Stimulated activated effector memory CD8-positive, alpha-beta T cell treated with anti-CD3 and anti-CD28 coated beads, Interleukin-12 subunit alpha, Interleukin-12 subunit beta, amount 100 ng/mL, for 72 hours (primary cell): Measurements from ENCODE around the gene RHBDF2.

ENCODE experiments used
- ATAC-seq: fragments of 150-1000 bp; cut with Tn5 transposase; 2 replicates; pipeline ENCODE4 v1.10.0; 2021
- DNase-seq, 2 donors: peaks; one replicate each; pipeline ENCODE4 v3.0.0; 2021 to 2022; ENCODE audit warnings: low spot score in 2 of 2
- H3K27ac Mint-ChIP-seq: one replicate; pipeline ENCODE4 v1.8.0; 2022; ENCODE audit warnings: mild to moderate bottlenecking, mixed read lengths
- H3K36me3 Mint-ChIP-seq: one replicate; pipeline ENCODE4 v1.8.0; 2022; ENCODE audit warnings: mild to moderate bottlenecking, mixed read lengths
- H3K4me1 Mint-ChIP-seq: one replicate; pipeline ENCODE4 v1.8.0; 2022; ENCODE audit warnings: mixed read lengths
- H3K4me3 Mint-ChIP-seq: one replicate; pipeline ENCODE4 v1.8.0; 2022; ENCODE audit warnings: mild to moderate bottlenecking, mixed read lengths
- H3K9me3 Mint-ChIP-seq: one replicate; pipeline ENCODE4 v1.8.0; 2022; ENCODE audit warnings: mixed read lengths

Gene RHBDF2

DNA sequence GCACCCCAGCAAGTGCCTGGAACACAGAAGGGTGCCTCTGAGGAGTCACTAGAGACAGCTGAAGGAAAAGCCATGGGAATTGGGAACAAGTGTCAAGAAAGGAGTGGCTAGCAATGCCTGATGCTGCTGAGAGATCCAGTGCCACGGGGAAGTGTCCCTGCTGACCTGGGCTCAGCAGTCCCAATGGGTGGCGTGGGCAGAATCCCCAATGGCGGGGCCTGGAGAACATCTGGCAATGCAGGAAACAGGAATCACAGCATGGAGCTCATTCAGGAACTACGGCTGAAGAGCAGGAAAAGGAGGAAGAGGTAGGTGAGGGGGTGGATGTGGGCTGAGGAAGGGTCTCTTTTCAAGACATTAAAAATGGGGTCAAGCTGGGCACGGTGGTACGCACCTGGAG is 78.4 kb downstream of the RHBDF2 start:
- Mint-ChIP-seq H3K4me1 (peaks cover 44% of the 10 kb centered on the region), H3K36me3 (peaks cover 8% of the 10 kb centered on the region), H3K9me3 (no peaks in the 10 kb centered on the region), H3K27ac (peak overlapping the region; percentile 69), H3K4me3 (no peak overlapping the region)
- DNase-seq (no peak), ATAC-seq (no peak)

DNA sequence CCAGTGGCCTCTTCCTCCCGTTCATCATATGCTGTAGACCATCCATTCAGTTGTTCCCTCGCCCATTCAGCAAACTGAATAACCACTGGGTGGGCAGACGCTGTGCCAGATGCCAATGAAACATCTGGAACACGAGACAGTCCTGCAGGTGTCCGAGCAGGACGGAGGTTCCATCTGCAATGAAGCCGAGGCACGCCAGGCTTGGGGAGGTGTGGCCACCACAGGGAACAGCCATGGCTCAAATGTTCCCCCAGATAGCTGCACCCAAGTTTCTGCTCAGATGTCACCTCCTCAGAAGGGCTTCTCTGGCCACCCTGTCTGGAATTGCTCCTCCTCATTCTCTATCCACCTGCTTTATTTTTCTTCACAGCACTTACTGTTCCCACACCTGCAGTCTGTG is 78.8 kb downstream of the RHBDF2 start:
- no peak for ATAC-seq
- H3K27ac Mint-ChIP-seq, result peak overlapping the region; percentile 69
- no peak for DNase-seq
- H3K4me1 Mint-ChIP-seq, result peaks cover 47% of the 10 kb centered on the region
- no peak overlapping the region for H3K4me3 Mint-ChIP-seq
- peaks cover 8% of the 10 kb centered on the region for H3K36me3 Mint-ChIP-seq
- no peaks in the 10 kb centered on the region for H3K9me3 Mint-ChIP-seq

DNA sequence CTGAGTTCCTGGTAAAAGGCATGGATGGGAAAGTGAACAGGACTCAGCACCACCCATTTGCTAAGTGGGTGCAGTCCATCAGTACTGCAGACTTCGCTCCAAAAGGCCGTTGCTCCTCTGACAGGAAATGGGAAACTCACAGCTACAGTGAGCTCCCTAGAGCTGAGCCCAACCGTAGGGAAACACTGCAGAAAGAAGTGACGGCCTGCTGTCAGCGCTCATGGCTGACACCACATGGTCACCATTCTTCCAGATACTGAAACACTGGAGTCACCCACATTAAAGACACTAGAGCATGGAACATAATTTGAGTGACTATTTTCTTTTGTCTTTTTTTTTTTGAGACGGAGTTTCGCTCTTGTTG is 80.2 kb downstream of the RHBDF2 start:
- H3K27ac Mint-ChIP-seq, result peak overlapping the region; percentile 79
- peaks cover 8% of the 10 kb centered on the region for H3K36me3 Mint-ChIP-seq
- H3K4me1 Mint-ChIP-seq, result peaks cover 42% of the 10 kb centered on the region
- ATAC-seq (no peak), DNase-seq (no peak)
- no peak overlapping the region for H3K4me3 Mint-ChIP-seq
- no peaks in the 10 kb centered on the region for H3K9me3 Mint-ChIP-seq
